NK-92 treated with Interleukin-12 subunit alpha and Interleukin-12 subunit beta, amount 100 ng/mL, for 24 hours (cell line): ENCODE measurements around the gene DST.

Source experiments
- DNase-seq: peaks from one replicate; lab custom pipeline; 2025; lab: John Stamatoyannopoulos, UW

DST gene

DNA sequence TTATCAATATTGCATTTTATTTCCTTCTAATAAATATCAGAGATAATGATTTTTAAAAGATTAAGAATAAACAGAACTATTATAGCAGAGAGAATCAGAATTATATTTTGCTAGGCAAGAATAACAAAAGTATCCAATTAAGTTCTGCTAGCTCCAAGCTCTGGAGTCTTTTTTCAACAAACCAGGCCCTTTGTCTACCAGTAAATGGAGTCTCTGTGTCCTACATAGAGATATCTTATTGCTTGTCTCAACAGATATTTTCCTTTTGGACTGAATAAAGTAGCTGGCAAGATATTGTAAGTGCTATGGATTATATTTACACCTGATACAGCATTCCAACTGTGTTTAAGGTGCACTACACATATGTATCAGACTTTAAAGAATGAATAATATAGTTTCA, 107.1 kb downstream of the DST start:
- DNase-seq: no peak

DNA sequence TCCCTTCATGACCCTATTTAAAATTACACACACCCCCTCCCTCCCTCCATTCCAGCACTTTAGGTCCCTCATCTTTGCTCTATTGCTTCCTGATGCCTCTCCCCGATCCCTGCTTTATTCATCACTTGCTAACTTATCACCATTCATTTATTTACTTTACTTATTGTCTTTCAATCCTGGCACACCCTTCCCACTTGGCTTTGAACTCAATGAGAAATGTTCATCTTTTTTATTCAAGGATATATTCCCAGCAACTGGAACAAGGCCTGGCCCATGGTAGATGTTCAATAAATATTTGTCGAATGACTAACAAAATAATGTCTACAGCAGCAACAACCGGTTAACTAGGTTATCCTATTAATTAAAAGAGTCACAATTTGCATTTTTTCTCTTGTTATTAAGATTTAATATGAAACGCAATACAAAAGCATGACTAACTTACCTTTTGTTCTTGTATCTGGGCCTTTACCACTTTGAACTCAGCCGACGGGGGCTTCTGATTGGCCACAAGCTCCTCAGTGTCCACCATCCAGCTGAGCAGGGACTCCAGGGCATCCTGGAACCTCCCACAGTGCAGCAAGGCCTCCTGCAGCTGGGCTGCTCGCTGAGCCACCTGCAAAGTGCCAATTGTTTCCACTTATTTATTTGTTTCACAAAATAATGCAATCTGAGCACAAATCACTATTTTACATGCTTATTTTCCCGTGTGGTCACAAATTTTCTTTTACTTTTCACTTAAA, 107.8 kb downstream of the DST start:
- DNase-seq: no peak

DNA sequence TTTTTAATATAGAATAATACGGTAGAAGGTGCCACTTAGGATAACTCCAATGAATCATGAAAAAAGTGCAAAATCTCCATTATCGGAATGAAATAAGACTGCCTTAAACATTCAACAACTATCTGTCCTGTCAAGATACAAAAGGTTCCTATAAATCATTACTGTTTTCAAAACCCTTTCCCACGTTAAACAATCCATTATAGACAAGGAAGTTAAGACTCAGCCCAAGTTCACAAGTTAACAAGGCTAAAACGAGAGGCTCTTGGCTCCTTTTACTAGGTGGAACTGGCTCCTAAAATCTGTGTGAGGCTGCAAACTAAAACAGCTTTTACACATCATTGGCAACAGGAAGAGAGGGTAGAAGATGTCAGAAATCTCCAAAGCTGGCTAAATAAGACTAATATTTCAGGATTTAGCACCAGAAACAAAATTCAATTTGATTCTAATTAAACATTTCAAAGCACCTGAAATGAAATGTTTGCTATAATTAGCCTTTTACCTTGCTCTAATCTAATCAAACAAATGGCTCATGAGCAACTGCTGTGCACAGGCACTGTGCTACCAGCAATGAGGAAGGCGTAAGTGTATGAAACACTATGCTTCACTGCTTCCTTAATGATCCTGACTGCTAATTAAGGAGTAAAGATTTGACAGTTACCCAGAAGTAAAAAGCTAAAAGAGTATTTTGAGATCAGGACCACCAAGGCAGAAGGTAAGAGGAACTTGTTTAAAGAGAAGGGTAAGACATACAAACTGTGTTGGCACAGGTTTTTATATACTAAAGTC, 109.7 kb downstream of the DST start:
- DNase-seq: no peak

DNA sequence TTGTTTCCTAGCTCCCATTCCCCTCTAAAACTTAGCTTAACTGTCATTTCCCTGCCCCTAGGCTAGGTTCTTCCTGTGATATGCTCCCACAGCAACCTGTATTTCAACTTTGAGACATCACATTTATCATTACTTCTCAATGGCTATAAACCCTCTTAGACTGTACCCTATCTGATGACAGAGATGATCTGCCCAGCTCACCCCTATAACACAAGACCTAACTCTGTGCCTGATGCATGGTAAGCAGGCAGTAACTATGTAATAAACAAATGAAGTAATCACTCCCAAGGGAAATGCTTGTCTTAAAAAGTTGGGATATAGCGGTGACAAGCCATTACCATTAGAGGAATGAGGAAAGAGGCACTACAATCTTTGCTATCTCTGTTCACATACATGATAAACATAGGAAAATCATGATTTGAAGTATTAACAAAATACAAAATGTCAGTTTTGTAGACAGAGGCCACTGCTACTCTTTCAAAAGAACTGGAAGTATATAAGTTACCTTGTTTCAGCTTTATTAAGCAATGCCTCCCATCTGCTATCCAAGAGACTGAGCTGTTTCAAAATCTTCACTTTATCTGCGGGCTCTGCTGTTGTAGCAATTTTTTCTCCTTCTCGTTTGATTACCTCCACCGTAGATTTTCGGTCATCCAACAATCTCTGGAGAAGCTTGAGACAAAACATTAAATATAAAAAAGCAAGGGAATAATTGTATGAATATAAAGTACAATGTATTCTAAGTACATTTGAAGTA, 110.7 kb downstream of the DST start:
- DNase-seq: no peak

DNA sequence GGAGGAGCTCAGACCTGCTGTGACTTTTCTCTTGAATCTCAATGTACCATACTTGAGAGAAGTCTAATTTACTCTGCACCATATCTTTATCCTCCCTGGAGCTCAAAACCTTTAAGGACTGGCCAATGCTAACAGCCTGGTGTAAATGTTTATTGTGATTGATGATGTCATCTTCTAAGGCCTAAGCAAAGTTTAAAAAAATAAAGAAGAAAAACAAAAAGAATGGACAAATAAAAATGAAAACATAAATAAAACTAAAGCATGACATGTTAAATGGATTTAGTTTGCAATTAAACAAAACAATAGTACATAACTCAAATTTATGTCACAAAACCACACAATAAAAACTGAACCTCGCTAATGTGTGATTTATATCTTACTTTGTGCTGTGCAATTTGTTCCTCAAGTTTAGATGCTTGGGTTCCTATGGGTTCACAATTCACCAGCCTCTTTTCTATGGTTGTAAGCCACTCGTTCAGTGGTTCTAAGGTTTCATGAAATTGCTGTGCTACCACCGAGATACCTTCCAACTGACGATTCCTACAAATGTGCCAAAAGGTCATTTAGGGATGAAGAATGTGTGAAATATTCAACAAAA, 113.0 kb downstream of the DST start:
- no peak for DNase-seq

DNA sequence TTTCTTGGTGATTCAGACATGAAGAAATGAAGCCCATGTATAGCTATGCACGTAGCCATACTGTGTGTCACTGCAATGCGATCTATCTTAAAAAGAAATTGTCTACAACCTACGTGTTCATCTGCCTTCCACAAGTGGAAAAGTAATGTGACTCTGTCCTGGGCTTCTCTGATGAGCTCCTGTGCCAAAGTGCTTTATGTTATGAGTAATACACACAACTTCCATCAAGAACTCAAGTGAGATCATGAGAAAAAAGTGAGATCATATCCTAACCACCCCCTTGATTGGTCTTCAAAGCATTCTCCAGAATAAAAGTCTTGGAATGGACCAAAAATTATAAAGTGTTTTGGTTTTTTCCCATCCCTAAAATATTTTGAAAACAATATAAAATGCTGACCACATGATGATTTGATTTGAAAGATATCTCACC, 114.3 kb downstream of the DST start:
- DNase-seq: no peak

DNA sequence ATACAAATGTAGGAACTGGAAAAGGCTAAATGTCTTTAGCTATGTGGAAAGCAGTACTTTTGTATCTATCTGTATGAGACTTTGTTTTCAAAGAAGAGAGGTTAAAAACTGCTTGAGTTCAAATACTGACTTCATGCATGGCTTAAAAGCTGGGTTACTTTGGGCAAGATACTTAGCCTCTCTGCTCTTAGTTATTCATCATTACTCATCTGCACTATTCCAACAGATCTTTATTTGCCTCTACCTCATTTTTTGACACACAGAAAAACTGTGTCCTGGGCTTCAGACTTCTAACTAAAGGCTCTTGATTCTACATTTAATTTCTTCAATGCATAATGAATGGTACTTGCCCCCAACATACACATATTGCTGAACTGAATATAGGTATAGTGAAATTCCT, 114.8 kb downstream of the DST start:
- DNase-seq: no peak

DNA sequence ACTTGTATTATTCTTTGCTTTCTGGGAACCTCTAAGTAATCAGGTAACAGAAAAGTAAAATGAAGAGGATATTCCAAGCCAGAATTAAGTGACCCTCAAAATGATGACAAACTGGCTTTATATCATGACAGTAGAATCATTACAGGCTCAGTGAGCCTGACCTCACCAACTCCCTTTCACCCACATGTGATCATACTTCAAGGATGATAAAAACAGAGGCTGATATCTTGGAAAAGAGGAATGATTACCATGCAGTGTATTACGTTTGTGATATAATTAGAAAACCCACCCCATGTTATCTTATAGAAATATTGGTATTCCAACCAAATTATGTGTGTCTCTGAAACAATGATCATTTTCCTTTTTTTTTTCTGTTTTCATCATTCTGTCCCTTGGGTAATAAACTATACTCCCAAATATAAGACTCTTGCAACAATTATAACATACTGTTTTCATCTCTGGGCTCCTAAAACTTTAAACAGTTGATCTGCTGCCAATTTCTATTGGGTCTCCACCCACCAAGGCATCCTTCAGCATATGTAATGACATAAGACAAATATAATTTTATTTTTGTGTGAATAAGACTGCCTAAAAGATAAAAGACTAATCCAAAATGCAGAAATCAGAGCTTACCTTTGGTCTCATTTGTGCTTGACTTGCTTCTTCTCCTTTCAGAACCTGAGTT, 115.7 kb downstream of the DST start:
- no peak for DNase-seq

DNA sequence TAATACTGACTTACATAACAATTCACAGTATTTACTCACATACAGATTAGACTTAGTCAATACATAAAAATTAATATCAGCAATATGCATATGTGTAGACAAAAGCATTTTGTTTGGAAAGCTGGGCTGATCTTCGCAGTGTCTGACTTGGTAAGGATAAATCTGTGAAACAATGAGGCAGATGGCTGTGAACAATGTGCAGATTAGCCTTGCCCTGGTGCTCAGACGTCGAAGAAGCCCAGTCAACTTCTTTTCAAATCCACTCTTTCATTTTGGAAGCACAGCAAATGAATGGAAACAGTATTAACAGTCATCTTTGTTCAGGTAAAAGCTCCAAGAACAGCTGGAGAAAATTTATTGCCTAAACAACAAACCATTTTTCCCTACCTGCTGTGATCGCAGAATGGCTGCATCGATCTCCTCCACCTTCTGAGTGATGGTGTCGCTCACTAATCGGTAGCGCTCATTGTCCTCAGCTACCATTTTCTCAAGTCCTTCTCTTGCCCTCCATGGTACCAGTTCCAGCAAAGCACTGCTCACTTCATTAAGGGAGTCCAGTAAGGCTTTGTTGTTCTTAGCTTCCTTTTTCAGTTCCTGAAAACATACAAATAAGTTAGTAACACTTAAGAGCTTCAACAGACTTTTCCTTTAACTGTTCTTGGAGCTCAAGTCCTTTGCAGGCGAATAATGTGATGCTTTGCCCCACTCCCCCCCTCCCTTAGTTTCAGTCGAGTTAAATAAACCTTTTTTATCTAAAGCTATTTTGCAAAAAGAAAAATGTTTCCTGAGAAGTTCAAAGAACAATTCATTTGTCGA, 116.5 kb downstream of the DST start:
- DNase-seq: no peak

DNA sequence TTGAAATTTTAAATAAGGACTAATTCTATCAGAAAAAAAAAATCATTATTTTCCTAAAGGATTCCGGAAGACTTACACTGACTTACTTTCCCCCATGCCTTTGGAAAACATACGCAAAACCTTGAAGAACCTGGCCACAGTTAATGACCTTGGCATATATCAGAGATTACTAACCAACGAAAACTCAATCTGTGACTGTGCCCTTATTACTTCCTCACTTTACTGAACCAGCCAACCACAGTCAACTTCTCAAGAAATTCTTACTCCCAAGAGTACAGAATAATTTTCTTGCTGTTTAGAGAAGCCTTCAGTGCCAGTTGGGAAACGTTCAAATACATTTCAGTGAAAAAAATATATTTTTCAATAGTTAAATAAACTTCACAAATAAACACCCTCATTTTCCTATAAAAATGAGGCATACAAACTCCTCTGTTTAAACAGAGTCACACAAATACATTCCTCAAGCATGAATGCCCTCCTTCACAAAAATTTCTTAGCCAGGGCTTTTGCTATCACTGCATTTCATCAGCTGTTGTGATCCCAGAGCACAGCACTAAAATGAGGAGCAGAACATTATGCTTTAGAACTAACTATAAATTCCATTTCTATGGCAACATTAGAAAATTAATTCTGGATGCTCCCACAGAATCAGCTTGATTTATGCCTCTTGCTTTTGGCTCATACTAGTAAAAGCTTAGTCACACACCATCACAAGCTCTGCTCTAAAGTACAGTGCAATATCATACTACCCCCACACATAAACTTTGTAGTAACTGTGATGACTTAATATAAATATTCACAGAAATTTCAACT, 117.6 kb downstream of the DST start:
- no peak for DNase-seq

DNA sequence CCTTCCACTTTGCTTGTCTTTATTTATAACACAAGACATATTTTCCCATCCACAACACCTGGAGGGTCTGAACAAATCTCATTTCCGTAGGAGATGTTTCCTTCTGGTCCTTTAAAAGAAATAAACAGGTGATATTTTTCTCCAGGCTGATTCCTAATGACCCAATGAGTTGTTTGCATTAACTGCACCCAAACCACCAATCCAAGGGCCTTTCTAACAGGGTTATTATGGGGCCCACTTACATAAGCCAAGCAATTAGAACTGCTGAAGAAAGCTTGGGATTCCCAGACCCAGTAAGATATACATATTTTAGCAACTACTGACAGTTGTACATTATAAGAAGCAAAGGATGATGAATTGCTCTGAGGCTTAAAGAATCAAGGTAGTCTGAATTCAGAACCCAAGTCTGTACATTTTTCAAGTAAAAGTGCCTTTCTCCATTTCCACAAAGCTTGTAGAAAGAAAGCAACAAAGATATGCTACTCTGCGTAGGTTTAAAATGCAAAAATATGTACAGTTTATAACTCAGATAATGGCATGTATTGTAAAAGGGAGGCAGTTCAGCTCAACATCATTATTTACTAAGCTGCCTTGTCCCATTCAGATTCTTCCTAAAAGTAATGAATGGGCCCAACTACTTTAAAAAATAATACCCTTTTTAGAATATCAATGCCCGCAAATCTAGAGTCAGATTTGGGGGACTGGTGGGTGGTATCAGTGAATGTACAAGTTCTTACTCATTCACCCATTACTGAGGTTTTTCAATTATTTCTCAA, 120.0 kb downstream of the DST start:
- no peak for DNase-seq

DNA sequence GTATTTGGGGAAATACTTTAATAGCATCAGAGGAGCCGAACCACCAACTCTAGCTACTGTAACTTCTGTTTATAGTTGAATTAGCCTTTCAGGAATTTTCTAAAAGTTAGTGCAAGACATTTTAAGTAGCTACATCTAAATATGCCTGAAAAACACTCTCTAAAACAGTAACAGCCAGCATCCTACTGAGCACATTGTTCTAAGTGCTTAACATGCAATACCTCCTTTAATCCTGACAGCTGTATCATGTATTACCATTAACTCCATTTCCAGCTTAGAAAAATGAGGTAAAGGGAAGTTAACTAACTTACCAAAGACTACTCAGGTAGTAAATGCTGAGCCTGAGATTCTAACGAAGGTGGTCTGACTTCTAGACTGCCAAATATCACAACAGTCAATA, 120.7 kb downstream of the DST start:
- no peak for DNase-seq

DNA sequence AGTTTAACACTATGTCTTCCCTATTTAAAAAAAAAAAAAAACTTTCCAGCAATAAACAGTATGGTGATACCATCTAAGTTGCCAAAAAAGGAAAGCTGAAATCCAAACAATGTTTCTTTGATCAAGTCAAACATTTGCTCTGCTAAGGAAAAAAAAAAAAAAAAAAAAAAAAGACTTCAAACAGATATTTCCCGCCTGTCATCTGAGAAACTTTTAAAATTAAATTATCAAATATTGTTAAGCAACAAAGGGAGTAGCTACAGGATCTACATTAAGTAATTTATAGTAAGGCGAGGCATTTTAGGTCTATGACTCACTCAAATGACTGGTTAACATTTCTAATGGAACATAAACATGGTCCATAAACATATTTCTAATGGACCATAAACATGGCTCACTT, 121.2 kb downstream of the DST start:
- DNase-seq: no peak

DNA sequence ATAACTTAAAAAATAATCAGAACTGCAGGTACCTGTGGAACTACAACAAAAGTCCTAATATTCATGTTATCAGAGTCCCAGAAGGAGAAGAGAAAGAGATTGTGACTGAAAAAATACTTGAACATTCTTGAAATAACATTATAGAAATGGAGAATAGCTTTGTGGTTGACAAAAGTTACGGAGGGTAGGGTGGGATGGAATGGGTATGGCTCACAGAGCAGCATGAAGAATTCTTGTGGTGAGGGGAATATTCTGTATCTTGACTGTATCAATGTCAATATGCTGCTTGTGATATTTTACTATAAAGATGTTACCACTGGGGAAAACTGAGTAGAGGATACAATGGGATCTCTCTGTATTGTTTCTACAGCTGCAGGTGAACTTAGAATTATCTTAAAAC, 122.5 kb downstream of the DST start:
- no peak for DNase-seq

DNA sequence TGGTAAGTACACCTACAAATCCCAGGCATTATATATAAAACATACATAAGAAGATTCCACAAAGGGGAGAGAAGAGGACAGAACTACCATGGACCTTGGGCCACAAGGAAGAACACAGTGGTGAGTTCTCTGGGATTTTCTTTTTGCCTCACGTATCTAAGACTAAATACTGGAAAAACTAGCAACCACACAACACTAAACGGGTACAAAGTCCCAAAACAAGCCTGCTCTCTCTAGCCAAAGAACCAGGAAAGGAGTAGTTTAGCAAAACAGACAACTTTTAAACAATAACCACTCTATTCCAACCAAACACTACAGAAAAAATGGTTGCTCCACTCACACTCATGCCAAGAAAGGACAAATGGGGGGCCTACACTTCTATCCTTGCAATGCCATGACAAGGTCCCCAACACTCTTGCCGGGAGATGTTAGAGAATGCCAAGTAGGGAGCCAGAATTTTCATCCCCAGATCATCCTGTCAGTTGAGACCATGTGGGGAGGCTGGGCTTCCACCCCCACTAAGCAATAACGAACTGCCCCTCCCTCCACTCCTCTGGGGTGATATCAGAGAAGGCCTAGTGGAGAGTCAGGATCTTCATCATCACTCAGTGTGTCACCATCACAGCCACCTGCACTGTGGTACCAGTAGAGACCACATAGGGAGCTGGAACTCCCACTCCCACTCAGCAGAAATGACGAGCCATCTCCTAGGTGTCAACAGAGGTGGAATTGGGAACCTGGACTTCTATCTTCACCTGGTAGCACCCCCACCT, 123.5 kb downstream of the DST start:
- no peak for DNase-seq

DNA sequence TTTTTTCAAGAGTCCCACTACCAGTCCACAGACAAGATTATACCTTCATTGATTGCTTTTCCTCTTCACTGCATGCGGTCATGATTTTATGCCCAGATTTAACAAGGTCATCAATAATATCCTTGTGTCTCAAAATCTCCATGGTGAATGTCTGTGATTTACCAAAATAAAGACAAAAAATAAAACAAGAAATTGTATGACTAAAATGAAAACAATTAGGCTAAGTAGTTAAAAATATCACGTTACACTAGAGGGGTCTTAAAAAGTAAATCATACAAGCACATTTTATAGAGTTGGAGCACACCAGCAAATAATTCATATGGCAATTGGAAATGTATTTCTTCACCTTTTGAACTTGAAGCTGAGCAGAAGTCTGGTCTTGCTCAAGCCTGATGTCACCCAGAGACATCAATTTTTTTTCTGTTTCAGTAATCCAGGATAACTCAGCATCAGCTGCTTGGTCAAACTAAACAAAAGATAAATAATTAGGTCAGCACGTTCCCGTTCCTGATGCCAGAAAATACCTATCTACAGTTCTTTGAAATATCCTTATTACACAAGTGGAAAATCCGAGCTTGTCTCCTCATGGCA, 125.4 kb downstream of the DST start:
- DNase-seq: no peak

DNA sequence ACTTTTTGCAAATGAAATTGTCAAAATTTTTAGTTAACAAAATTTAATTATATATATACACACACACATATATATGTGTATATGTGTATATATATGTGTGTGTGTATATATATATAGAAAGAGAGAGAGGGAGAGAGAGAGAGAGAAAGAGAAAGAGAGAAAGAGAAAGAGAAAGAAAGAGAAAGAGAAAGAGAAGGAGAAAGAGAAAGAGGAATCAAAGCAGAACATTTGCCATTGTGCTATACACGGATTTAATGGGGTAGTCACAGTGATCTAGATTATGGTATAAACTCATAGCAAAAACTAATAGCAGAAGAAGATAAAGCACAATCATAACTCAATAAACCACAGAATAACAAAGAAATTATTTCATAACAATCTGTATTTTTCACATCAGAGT, 126.7 kb downstream of the DST start:
- DNase-seq: no peak
